HEK293 (cell line): ENCODE measurements around the gene TM7SF2.

ENCODE experiments used
- FEZF1 ChIP-seq: fragments of 450-650 bp; formaldehyde crosslinking; IDR thresholded peaks from 2 replicates; pipeline ENCODE4 v1.5.1; 2016; ENCODE audit warnings: missing biosample characterization, missing genetic modification characterization
- MZF1 ChIP-seq: fragments of 450-650 bp; formaldehyde crosslinking; IDR thresholded peaks from 2 replicates; pipeline ENCODE4 v1.5.1; 2017; ENCODE audit warnings: missing biosample characterization, missing genetic modification characterization, borderline replicate concordance
- OVOL3 ChIP-seq: fragments of 450-650 bp; formaldehyde crosslinking; IDR thresholded peaks from 2 replicates; pipeline ENCODE4 v1.5.1; 2016; ENCODE audit warnings: missing biosample characterization, missing genetic modification characterization
- PRDM2 ChIP-seq: fragments of 450-650 bp; formaldehyde crosslinking; IDR thresholded peaks from 2 replicates; pipeline ENCODE4 v1.5.1; 2016; ENCODE audit warnings: missing biosample characterization, missing genetic modification characterization, borderline replicate concordance
- SALL2 ChIP-seq: fragments of 450-650 bp; formaldehyde crosslinking; IDR thresholded peaks from 2 replicates; pipeline ENCODE4 v1.5.0; 2017; ENCODE audit warnings: missing biosample characterization, mild to moderate bottlenecking, missing genetic modification characterization, borderline replicate concordance
- ZBTB17 ChIP-seq: fragments of 450-650 bp; formaldehyde crosslinking; IDR thresholded peaks from 2 replicates; pipeline ENCODE4 v1.5.1; 2016; ENCODE audit warnings: missing biosample characterization, missing genetic modification characterization
- ZFP37 ChIP-seq: fragments of 450-650 bp; formaldehyde crosslinking; IDR thresholded peaks from 2 replicates; pipeline ENCODE4 v1.5.1; 2016; ENCODE audit warnings: missing biosample characterization, missing genetic modification characterization
- ZNF138 ChIP-seq: fragments of 450-650 bp; formaldehyde crosslinking; IDR thresholded peaks from 2 replicates; pipeline ENCODE4 v1.5.1; 2016; ENCODE audit warnings: missing biosample characterization, missing genetic modification characterization, borderline replicate concordance
- ZNF146 ChIP-seq: fragments of 450-650 bp; formaldehyde crosslinking; IDR thresholded peaks from 2 replicates; pipeline ENCODE4 v1.5.1; 2016; ENCODE audit warnings: missing biosample characterization, missing genetic modification characterization
- ZNF16 ChIP-seq: fragments of 450-650 bp; formaldehyde crosslinking; IDR thresholded peaks from 2 replicates; pipeline ENCODE4 v1.5.1; 2016; ENCODE audit warnings: low read depth, missing biosample characterization, missing genetic modification characterization
- ZNF169 ChIP-seq: fragments of 450-650 bp; formaldehyde crosslinking; IDR thresholded peaks from 2 replicates; pipeline ENCODE4 v1.5.1; 2016; ENCODE audit warnings: missing biosample characterization, missing genetic modification characterization
- ZNF175 ChIP-seq: fragments of 450-650 bp; formaldehyde crosslinking; IDR thresholded peaks from 2 replicates; pipeline ENCODE4 v1.5.1; 2016; ENCODE audit warnings: missing biosample characterization, missing genetic modification characterization
- ZNF2 ChIP-seq: fragments of 450-650 bp; formaldehyde crosslinking; IDR thresholded peaks from 2 replicates; pipeline ENCODE4 v1.5.1; 2016; ENCODE audit warnings: missing biosample characterization, missing genetic modification characterization
- ZNF221 ChIP-seq: fragments of 450-650 bp; formaldehyde crosslinking; IDR thresholded peaks from 2 replicates; pipeline ENCODE4 v1.5.1; 2017; ENCODE audit warnings: missing biosample characterization, missing genetic modification characterization, borderline replicate concordance
- ZNF416 ChIP-seq: fragments of 450-650 bp; formaldehyde crosslinking; IDR thresholded peaks from 2 replicates; pipeline ENCODE4 v1.5.1; 2016; ENCODE audit warnings: missing biosample characterization, missing genetic modification characterization
- ZNF449 ChIP-seq: fragments of 450-650 bp; formaldehyde crosslinking; IDR thresholded peaks from 2 replicates; pipeline ENCODE4 v1.5.1; 2017; ENCODE audit warnings: missing biosample characterization, mild to moderate bottlenecking, missing genetic modification characterization, moderate library complexity
- ZNF521 ChIP-seq: fragments of 450-650 bp; formaldehyde crosslinking; IDR thresholded peaks from 2 replicates; pipeline ENCODE4 v1.5.1; 2017; ENCODE audit warnings: missing biosample characterization, mild to moderate bottlenecking, missing genetic modification characterization
- ZNF544 ChIP-seq: fragments of 450-650 bp; formaldehyde crosslinking; IDR thresholded peaks from 2 replicates; pipeline ENCODE4 v1.5.0; 2017; ENCODE audit warnings: missing biosample characterization, missing genetic modification characterization
- ZNF555 ChIP-seq: fragments of 450-650 bp; formaldehyde crosslinking; conservative IDR thresholded peaks from 2 replicates; pipeline ENCODE4 v1.5.1; 2017; ENCODE audit warnings: missing biosample characterization, mild to moderate bottlenecking, missing genetic modification characterization, inconsistent platforms
- ZNF560 ChIP-seq: fragments of 450-650 bp; formaldehyde crosslinking; IDR thresholded peaks from 2 replicates; pipeline ENCODE4 v1.5.1; 2017; ENCODE audit warnings: missing biosample characterization, missing genetic modification characterization, borderline replicate concordance
- ZNF610 ChIP-seq: fragments of 450-650 bp; formaldehyde crosslinking; IDR thresholded peaks from 2 replicates; pipeline ENCODE4 v1.5.1; 2016; ENCODE audit warnings: missing biosample characterization, missing genetic modification characterization, borderline replicate concordance
- ZNF670 ChIP-seq: fragments of 450-650 bp; formaldehyde crosslinking; IDR thresholded peaks from 2 replicates; pipeline ENCODE4 v1.5.1; 2016; ENCODE audit warnings: missing biosample characterization, missing genetic modification characterization, low read depth
- ZNF701 ChIP-seq: fragments of 450-650 bp; formaldehyde crosslinking; IDR thresholded peaks from 2 replicates; pipeline ENCODE4 v1.5.1; 2016; ENCODE audit warnings: missing biosample characterization, missing genetic modification characterization
- ZSCAN18 ChIP-seq: fragments of 450-650 bp; formaldehyde crosslinking; IDR thresholded peaks from 2 replicates; pipeline ENCODE4 v1.5.1; 2016; ENCODE audit warnings: missing biosample characterization, missing genetic modification characterization
- TF ChIP-seq, protein P1 (sequence below): fragments of 450-650 bp; formaldehyde crosslinking; IDR thresholded peaks from 2 replicates; pipeline ENCODE4 v1.5.1; 2016; ENCODE audit warnings: missing biosample characterization, missing genetic modification characterization
- TF ChIP-seq, protein P2 (sequence below): fragments of 450-650 bp; formaldehyde crosslinking; IDR thresholded peaks from 2 replicates; pipeline ENCODE4 v1.5.1; 2016; ENCODE audit warnings: missing biosample characterization, missing genetic modification characterization

TM7SF2 gene

GRCh38 chr11:65117206-65118096, 5.8 kb downstream of the TM7SF2 start, which contains the start of gene ZNHIT2 (continued):
- TF ChIP-seq ZNF544 (tag by site-specific recombination): no peak
- no peak for TF ChIP-seq ZNF175 (tag by site-specific recombination)
- TF ChIP-seq ZNF416: no peak
- peak; percentile 50; the same call in 1 of the 2 replicates for TF ChIP-seq ZNF449 (tag by site-specific recombination)
- TF ChIP-seq ZFP37 (tag by site-specific recombination): peak; percentile 97
- no peak for TF ChIP-seq ZNF701 (tag by site-specific recombination)
- TF ChIP-seq ZNF560 (tag by site-specific recombination): no peak
- TF ChIP-seq SALL2 (tag by site-specific recombination): no peak
- TF ChIP-seq ZNF221 (tag by site-specific recombination): no peak
- no peak for TF ChIP-seq ZSCAN18 (tag by site-specific recombination)
- no peak for TF ChIP-seq OVOL3 (tag by site-specific recombination)
- no peak for TF ChIP-seq FEZF1 (tag by site-specific recombination)
- TF ChIP-seq ZNF610: 0 out of 2 replicates have a peak, but pooled peaks have one; percentile 37
- TF ChIP-seq PRDM2 (tag by site-specific recombination): no peak
- TF ChIP-seq ZNF138 (tag by site-specific recombination): no peak
- peak; percentile 59 for TF ChIP-seq ZBTB17 (tag by site-specific recombination)
- TF ChIP-seq ZNF555: no peak
- TF ChIP-seq MZF1 (tag by site-specific recombination): no peak
- TF ChIP-seq, protein P1, sequence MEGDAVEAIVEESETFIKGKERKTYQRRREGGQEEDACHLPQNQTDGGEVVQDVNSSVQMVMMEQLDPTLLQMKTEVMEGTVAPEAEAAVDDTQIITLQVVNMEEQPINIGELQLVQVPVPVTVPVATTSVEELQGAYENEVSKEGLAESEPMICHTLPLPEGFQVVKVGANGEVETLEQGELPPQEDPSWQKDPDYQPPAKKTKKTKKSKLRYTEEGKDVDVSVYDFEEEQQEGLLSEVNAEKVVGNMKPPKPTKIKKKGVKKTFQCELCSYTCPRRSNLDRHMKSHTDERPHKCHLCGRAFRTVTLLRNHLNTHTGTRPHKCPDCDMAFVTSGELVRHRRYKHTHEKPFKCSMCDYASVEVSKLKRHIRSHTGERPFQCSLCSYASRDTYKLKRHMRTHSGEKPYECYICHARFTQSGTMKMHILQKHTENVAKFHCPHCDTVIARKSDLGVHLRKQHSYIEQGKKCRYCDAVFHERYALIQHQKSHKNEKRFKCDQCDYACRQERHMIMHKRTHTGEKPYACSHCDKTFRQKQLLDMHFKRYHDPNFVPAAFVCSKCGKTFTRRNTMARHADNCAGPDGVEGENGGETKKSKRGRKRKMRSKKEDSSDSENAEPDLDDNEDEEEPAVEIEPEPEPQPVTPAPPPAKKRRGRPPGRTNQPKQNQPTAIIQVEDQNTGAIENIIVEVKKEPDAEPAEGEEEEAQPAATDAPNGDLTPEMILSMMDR (tag by site-specific recombination): peak; percentile 78
- TF ChIP-seq, protein P2, sequence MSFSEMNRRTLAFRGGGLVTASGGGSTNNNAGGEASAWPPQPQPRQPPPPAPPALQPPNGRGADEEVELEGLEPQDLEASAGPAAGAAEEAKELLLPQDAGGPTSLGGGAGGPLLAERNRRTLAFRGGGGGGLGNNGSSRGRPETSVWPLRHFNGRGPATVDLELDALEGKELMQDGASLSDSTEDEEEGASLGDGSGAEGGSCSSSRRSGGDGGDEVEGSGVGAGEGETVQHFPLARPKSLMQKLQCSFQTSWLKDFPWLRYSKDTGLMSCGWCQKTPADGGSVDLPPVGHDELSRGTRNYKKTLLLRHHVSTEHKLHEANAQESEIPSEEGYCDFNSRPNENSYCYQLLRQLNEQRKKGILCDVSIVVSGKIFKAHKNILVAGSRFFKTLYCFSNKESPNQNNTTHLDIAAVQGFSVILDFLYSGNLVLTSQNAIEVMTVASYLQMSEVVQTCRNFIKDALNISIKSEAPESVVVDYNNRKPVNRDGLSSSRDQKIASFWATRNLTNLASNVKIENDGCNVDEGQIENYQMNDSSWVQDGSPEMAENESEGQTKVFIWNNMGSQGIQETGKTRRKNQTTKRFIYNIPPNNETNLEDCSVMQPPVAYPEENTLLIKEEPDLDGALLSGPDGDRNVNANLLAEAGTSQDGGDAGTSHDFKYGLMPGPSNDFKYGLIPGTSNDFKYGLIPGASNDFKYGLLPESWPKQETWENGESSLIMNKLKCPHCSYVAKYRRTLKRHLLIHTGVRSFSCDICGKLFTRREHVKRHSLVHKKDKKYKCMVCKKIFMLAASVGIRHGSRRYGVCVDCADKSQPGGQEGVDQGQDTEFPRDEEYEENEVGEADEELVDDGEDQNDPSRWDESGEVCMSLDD (tag by site-specific recombination): no peak
- TF ChIP-seq ZNF521 (tag by site-specific recombination): no peak
- TF ChIP-seq ZNF16 (tag by site-specific recombination): no peak
- TF ChIP-seq ZNF2 (tag by site-specific recombination): peak; percentile 91
- no peak for TF ChIP-seq ZNF169
- peak; percentile 47; the same call in 1 of the 2 replicates for TF ChIP-seq ZNF146 (tag by site-specific recombination)
- no peak for TF ChIP-seq ZNF670
